ENCODE measurements around the gene RAD51. TPM values are rescaled to one million over a fixed set of nuclear protein-coding genes. Genes with fewer than 3 reads are reported as not detected.
A peak's percentile ranks its signal among the peaks of the same experiment; 100 is the strongest.

The RAD51 gene
- total and polyA plus RNA-seq, 7 experiments from 2014 or later, result 0.34 to 51.5 (median 0.66) TPM

DNA sequence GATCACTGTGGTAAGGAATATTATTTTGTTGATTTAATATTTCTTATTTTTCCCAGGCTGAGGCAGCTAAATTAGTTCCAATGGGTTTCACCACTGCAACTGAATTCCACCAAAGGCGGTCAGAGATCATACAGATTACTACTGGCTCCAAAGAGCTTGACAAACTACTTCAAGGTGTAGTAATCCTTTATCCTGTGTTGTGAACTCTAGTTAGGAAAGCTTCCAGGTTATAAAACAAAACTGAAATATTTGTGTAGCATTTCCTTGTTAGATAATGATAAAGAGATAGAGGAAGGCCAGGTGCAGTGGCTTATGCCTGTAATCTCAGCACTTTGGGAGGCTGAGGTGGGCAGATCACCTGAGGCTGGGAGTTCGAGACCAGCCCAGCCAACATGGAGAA is 11.1 kb downstream of the RAD51 start:
- no peak for ATAC-seq
- intact Hi-C loops (cut with micrococcal nuclease), result no loop called here

DNA sequence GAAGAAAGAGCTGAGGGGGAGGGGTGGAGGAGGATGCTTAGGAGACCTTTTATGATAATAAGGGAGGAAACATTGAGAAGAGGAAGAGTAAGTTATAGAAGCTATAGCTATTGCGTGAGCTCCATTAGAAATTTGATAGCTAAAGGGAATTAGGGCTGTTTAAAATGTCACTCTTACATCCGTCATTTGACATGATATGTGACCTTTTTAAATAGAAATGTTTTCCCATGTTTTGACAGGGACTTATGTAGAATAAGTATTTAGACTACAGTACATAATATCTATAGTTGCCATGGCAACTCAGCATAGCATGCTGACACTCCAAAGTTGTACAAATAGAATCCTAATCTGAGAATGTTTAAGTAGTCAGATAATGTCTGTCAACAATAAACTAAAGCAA is 19.2 kb downstream of the RAD51 start:
- no peaks in the 10 kb centered on the region for H3K36me3 ChIP-seq (ENCODE audit: control insufficient read depth in 2 of 3, insufficient read depth in 3 of 3, low read length in 3 of 3)
- no peak overlapping the region for H3K4me3 ChIP-seq (ENCODE audit: low read length)
- Mint-ChIP-seq H3K4me3 (no peak overlapping the region), H3K4me1 (no peaks in the 10 kb centered on the region), H3K27ac (no peak overlapping the region), H3K9me3 (no peaks in the 10 kb centered on the region), H3K36me3 (peaks cover 0 to 29% (median 0%) of the 10 kb centered on the region in 5 donors), H3K27me3 (no peaks in the 10 kb centered on the region)
- DNase-seq (no peak), ATAC-seq (no peak)
- H3K27ac ChIP-seq (ENCODE audit: low read depth, low read length), result no peak overlapping the region
- ChIA-PET CTCF (no interaction called here), POLR2A (interaction anchor here (0.6 kb wide), 1 partner anchor 451 kb away, joined by 3 read pairs; no protein-coding TSS in a partner anchor)
- H3K9me3 ChIP-seq (ENCODE audit: control insufficient read depth in 2 of 3, low read length in 3 of 3), result no peaks in the 10 kb centered on the region
- H3K4me1 ChIP-seq (ENCODE audit: control insufficient read depth in 2 of 2, insufficient read depth in 2 of 2, low read length in 2 of 2), result no peaks in the 10 kb centered on the region
- no peaks in the 10 kb centered on the region for H3K27me3 ChIP-seq (ENCODE audit: control insufficient read depth in 2 of 2, insufficient read depth in 2 of 2, low read length in 2 of 2)
- intact Hi-C loops (cut with micrococcal nuclease), result no loop called here

More for the DNA sequence above, 11.1 kb downstream of the RAD51 start:
- Histone ChIP-seq H3K4me1 (ENCODE audit: control insufficient read depth in 2 of 2, insufficient read depth in 2 of 2, low read length in 2 of 2) (no peaks in the 10 kb centered on the region), H3K4me3 (ENCODE audit: low read length) (no peak overlapping the region), H3K9me3 (ENCODE audit: control insufficient read depth in 2 of 3, low read length in 3 of 3) (no peaks in the 10 kb centered on the region), H3K27ac (ENCODE audit: low read depth, low read length) (no peak overlapping the region), H3K36me3 (ENCODE audit: control insufficient read depth in 2 of 3, insufficient read depth in 3 of 3, low read length in 3 of 3) (no peaks in the 10 kb centered on the region), H3K27me3 (ENCODE audit: control insufficient read depth in 2 of 2, insufficient read depth in 2 of 2, low read length in 2 of 2) (no peaks in the 10 kb centered on the region)
- Mint-ChIP-seq H3K4me3 (no peak overlapping the region), H3K4me1 (peaks cover 0 to 8% (median 0%) of the 10 kb centered on the region in 7 donors), H3K27me3 (no peaks in the 10 kb centered on the region), H3K9me3 (no peaks in the 10 kb centered on the region), H3K36me3 (peaks cover 0 to 17% (median 0%) of the 10 kb centered on the region in 5 donors), H3K27ac (no peak overlapping the region)
- DNase-seq, result no peak
- ChIA-PET POLR2A (interaction anchor here (0.6 kb wide), 1 partner anchor 934 kb away, joined by 3 read pairs; no protein-coding TSS in a partner anchor), CTCF (no interaction called here)

DNA sequence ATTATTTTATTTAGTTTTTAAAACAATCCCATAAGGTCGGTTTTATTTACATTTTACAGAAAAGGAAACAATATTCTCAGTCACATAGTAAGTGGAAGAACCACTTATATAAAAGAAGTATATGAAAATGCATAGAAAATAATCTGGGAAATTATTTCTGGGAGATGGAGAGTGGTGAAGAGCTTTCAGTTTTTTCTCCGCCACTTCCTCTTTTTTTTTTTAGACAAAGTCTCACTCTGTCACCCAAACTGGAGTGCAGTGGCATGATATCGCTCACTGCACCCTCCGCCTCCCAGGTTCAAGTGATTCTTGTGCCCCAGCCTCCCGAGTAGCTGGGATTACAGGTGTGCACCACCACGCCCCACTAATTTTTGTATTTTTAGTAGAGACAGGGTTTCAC is 21.2 kb downstream of the RAD51 start:
- Mint-ChIP-seq H3K27me3 (no peaks in the 10 kb centered on the region), H3K9me3 (no peaks in the 10 kb centered on the region)
- DNase-seq, result no peak

DNA sequence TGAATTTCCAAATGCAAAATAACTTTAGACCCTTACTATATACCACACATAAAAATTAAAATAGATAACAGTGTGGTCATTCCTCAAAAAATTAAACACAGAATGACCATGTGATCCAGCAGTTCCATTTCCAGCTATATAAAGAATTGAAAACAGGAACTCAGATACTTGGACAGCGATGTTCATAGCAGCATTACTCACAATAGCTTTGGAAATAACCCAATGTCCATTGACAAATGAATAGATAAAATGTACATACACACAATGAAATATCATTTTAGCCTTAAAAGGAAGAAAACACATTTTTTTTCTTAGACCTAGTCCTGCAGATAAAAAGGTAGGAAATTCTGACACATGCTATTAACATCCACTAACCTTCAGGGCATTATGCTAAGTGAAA is 26.7 kb downstream of the RAD51 start:
- peaks cover 0 to 16% (median 0%) of the 10 kb centered on the region in 5 donors for H3K36me3 Mint-ChIP-seq
- Histone ChIP-seq H3K4me3 (ENCODE audit: low read length) (no peak overlapping the region), H3K9me3 (ENCODE audit: control insufficient read depth in 2 of 3, low read length in 3 of 3) (no peaks in the 10 kb centered on the region), H3K27me3 (ENCODE audit: control insufficient read depth in 2 of 2, insufficient read depth in 2 of 2, low read length in 2 of 2) (no peaks in the 10 kb centered on the region), H3K4me1 (ENCODE audit: control insufficient read depth in 2 of 2, insufficient read depth in 2 of 2, low read length in 2 of 2) (no peaks in the 10 kb centered on the region), H3K36me3 (ENCODE audit: control insufficient read depth in 2 of 3, insufficient read depth in 3 of 3, low read length in 3 of 3) (no peaks in the 10 kb centered on the region), H3K27ac (ENCODE audit: low read depth, low read length) (no peak overlapping the region)
- H3K4me1 Mint-ChIP-seq, result peaks cover 0 to 15% (median 0%) of the 10 kb centered on the region in 7 donors
- intact Hi-C loops (cut with micrococcal nuclease), result no loop called here
- ChIA-PET CTCF (no interaction called here), POLR2A (no interaction called here)
- ATAC-seq (no peak), DNase-seq (no peak)
- H3K27ac Mint-ChIP-seq, result peak overlapping the region in 1 of 9 donors; percentile 37
- peaks cover 0 to 1% (median 0%) of the 10 kb centered on the region in 11 donors for H3K9me3 Mint-ChIP-seq
- H3K4me3 Mint-ChIP-seq, result no peak overlapping the region
- H3K27me3 Mint-ChIP-seq, result no peaks in the 10 kb centered on the region

More for the DNA sequence above, 21.2 kb downstream of the RAD51 start:
- intact Hi-C loops (cut with micrococcal nuclease), result no loop called here
- no peak overlapping the region for H3K27ac Mint-ChIP-seq
- POLR2A ChIA-PET, result no interaction called here
- ATAC-seq, result no peak
- no peaks in the 10 kb centered on the region for H3K4me1 ChIP-seq (ENCODE audit: control insufficient read depth in 2 of 2, insufficient read depth in 2 of 2, low read length in 2 of 2)
- no peak overlapping the region for H3K4me3 ChIP-seq (ENCODE audit: low read length)
- H3K27ac ChIP-seq (ENCODE audit: low read depth, low read length), result no peak overlapping the region
- peaks cover 0 to 19% (median 0%) of the 10 kb centered on the region in 5 donors for H3K36me3 Mint-ChIP-seq
- H3K9me3 ChIP-seq (ENCODE audit: control insufficient read depth in 2 of 3, low read length in 3 of 3), result no peaks in the 10 kb centered on the region
- CTCF ChIA-PET, result no interaction called here
- H3K27me3 ChIP-seq (ENCODE audit: control insufficient read depth in 2 of 2, insufficient read depth in 2 of 2, low read length in 2 of 2), result no peaks in the 10 kb centered on the region
- H3K36me3 ChIP-seq (ENCODE audit: control insufficient read depth in 2 of 3, insufficient read depth in 3 of 3, low read length in 3 of 3), result no peaks in the 10 kb centered on the region
- H3K4me1 Mint-ChIP-seq, result no peaks in the 10 kb centered on the region
- H3K4me3 Mint-ChIP-seq, result no peak overlapping the region

DNA sequence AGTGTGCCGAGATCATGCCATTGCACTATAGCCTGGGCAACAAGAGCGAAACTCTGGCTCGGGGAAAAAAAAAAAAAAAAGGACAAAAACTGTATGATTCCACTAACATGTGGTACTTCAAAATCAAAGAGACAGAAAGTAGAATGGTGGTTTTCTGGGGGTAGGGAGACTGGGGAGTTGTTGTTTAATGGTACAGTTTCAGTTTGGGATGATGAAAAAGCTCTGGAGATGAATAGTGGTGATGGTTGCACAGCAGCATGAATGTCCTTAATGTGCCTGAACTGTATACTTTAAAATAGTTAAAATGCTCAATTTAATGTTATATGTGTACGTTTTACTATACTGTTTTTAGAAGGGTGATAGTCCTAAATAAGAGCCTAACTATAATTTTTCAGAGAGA is 27.4 kb downstream of the RAD51 start:
- no peaks in the 10 kb centered on the region for H3K9me3 ChIP-seq (ENCODE audit: control insufficient read depth in 2 of 3, low read length in 3 of 3)
- no peak overlapping the region for H3K27ac ChIP-seq (ENCODE audit: low read depth, low read length)
- peak overlapping the region in 1 of 9 donors; percentile 37 for H3K27ac Mint-ChIP-seq
- CTCF ChIA-PET, result no interaction called here
- no peaks in the 10 kb centered on the region for H3K27me3 ChIP-seq (ENCODE audit: control insufficient read depth in 2 of 2, insufficient read depth in 2 of 2, low read length in 2 of 2)
- POLR2A ChIA-PET, result no interaction called here
- H3K4me1 ChIP-seq (ENCODE audit: control insufficient read depth in 2 of 2, insufficient read depth in 2 of 2, low read length in 2 of 2), result no peaks in the 10 kb centered on the region
- peaks cover 0 to 16% (median 0%) of the 10 kb centered on the region in 5 donors for H3K36me3 Mint-ChIP-seq
- H3K36me3 ChIP-seq (ENCODE audit: control insufficient read depth in 2 of 3, insufficient read depth in 3 of 3, low read length in 3 of 3), result no peaks in the 10 kb centered on the region
- DNase-seq, result no peak
- ATAC-seq, result no peak
- no peak overlapping the region for H3K4me3 Mint-ChIP-seq
- H3K9me3 Mint-ChIP-seq, result peaks cover 0 to 1% (median 0%) of the 10 kb centered on the region in 11 donors
- no peak overlapping the region for H3K4me3 ChIP-seq (ENCODE audit: low read length)
- H3K4me1 Mint-ChIP-seq, result peaks cover 0 to 15% (median 0%) of the 10 kb centered on the region in 7 donors
- intact Hi-C loops (cut with micrococcal nuclease), result no loop called here
- H3K27me3 Mint-ChIP-seq, result no peaks in the 10 kb centered on the region

- no peaks in the 10 kb centered on the region for H3K9me3 ChIP-seq (ENCODE audit: control insufficient read depth in 2 of 3, low read length in 3 of 3)
- no peak overlapping the region for H3K4me3 Mint-ChIP-seq
- no peaks in the 10 kb centered on the region for H3K4me1 ChIP-seq (ENCODE audit: control insufficient read depth in 2 of 2, insufficient read depth in 2 of 2, low read length in 2 of 2)
- no peak overlapping the region for H3K4me3 ChIP-seq (ENCODE audit: low read length)
- H3K4me1 Mint-ChIP-seq, result peaks cover 0 to 15% (median 0%) of the 10 kb centered on the region in 7 donors
- no peaks in the 10 kb centered on the region for H3K27me3 ChIP-seq (ENCODE audit: control insufficient read depth in 2 of 2, insufficient read depth in 2 of 2, low read length in 2 of 2)
- ChIA-PET POLR2A (no interaction called here), CTCF (no interaction called here)
- H3K36me3 ChIP-seq (ENCODE audit: control insufficient read depth in 2 of 3, insufficient read depth in 3 of 3, low read length in 3 of 3), result no peaks in the 10 kb centered on the region
- H3K27ac Mint-ChIP-seq, result no peak overlapping the region
- no peak overlapping the region for H3K27ac ChIP-seq (ENCODE audit: low read depth, low read length)
- DNase-seq (no peak), ATAC-seq (no peak)
- no peaks in the 10 kb centered on the region for H3K27me3 Mint-ChIP-seq
- H3K9me3 Mint-ChIP-seq, result peaks cover 0 to 1% (median 0%) of the 10 kb centered on the region in 11 donors
- intact Hi-C loops (cut with micrococcal nuclease), result no loop called here
- peaks cover 0 to 14% (median 0%) of the 10 kb centered on the region in 5 donors for H3K36me3 Mint-ChIP-seq
These were observed 28.0 kb downstream of the RAD51 start for GRCh38 chr15:40722934-40723333.

DNA sequence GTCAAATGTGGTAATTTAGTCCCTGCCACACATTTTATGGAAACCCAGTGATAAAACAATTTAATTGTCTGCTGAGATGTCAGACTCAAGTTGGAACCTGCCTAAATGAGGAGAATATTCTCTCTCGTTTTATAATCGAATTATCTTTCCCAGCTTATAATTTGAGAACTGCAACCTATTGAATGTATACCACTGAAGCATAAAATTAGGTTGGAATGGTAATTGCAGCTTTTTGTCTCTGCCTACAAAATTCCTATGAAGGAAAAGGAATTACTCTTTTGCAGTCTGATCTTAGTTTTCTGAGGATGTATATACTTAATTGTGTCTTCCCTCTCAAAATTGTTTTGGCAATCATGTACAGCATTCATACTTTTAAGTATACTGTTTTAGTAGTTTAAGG is 28.9 kb downstream of the RAD51 start:
- peaks cover 0 to 18% (median 0%) of the 10 kb centered on the region in 5 donors for H3K36me3 Mint-ChIP-seq
- CTCF ChIA-PET, result no interaction called here
- peak overlapping the region in 1 of 9 donors; percentile 20 for H3K27ac Mint-ChIP-seq
- H3K27me3 Mint-ChIP-seq, result no peaks in the 10 kb centered on the region
- H3K9me3 ChIP-seq (ENCODE audit: control insufficient read depth in 2 of 3, low read length in 3 of 3), result no peaks in the 10 kb centered on the region
- no peaks in the 10 kb centered on the region for H3K4me1 ChIP-seq (ENCODE audit: control insufficient read depth in 2 of 2, insufficient read depth in 2 of 2, low read length in 2 of 2)
- intact Hi-C loops (cut with micrococcal nuclease), result no loop called here
- H3K4me3 Mint-ChIP-seq, result no peak overlapping the region
- H3K36me3 ChIP-seq (ENCODE audit: control insufficient read depth in 2 of 3, insufficient read depth in 3 of 3, low read length in 3 of 3), result no peaks in the 10 kb centered on the region
- DNase-seq, result no peak
- no peak overlapping the region for H3K27ac ChIP-seq (ENCODE audit: low read depth, low read length)
- peaks cover 0 to 1% (median 0%) of the 10 kb centered on the region in 11 donors for H3K9me3 Mint-ChIP-seq
- no peak for ATAC-seq
- POLR2A ChIA-PET, result interaction anchor here (0.6 kb wide), 1 partner anchor 821 kb away, joined by 4 read pairs; no protein-coding TSS in a partner anchor
- H3K4me3 ChIP-seq (ENCODE audit: low read length), result no peak overlapping the region
- H3K27me3 ChIP-seq (ENCODE audit: control insufficient read depth in 2 of 2, insufficient read depth in 2 of 2, low read length in 2 of 2), result no peaks in the 10 kb centered on the region
- H3K4me1 Mint-ChIP-seq, result peaks cover 0 to 15% (median 0%) of the 10 kb centered on the region in 7 donors
